ENCODE results near the gene PEF1.
A peak's percentile ranks its signal among the peaks of the same experiment; 100 is the strongest.
"Not testable (repeated sequence)": the region's sequence is repeated elsewhere in the genome, so short reads cannot be mapped to it uniquely, and the experiment has no call there.

PEF1 gene

DNA sequence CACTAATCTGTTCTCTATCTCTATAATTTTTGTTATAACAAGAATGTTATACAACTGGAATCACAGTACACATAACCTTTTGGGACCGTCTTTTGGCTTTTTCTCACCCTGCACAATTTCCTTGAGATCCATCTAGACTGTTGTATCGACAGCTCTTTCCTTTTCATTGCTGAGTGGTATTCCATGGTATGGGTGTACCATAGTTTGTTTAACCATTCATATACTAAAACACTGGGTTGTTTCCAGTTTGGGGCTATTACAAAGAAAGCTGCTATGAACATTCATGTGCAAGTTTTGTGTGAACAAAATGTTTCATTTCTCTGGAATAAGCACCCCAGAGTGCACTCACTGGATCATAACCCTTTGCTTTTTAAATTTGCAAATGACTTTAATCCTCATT is 42.6 kb downstream of the PEF1 start:
- DNase-seq, result no peak

DNA sequence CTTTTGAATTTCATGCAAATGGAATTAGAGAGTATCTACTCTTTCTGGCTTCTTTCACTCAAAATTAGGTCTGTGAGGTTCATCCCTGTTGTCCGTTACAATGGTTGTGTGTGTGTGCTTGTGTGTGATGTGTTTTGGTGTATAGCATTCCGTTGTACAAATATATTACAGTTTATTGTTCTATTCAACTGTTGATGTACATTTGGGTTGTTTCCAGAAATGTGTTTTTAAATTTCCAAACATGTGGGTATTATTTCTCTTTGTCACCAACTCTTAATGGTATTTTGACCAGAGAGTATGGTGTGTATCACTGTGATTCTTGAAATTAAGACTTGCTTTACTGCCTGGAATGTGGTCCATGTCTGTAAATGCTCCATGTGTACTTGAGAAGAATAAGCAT is 44.0 kb downstream of the PEF1 start:
- DNase-seq, result no peak

DNA sequence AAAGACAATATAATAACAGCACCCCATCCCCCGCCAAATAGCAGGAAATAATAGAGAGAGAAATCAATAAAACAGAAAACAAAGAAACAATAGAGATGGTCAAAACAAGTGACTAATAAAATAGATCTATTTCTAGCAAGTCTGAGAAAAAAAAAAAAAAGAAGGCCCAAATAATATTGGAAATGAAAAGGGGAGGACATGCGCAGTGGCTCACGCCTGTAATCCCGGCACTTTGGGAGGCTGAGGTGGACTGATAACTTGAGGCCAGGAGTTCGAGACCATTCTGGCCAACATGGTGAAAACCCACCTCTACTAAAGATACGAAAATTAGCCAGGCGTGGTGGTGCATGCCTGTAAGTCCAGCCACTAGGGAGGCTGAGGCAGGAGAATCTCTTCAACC is 45.7 kb downstream of the PEF1 start:
- DNase-seq, result no peak

DNA sequence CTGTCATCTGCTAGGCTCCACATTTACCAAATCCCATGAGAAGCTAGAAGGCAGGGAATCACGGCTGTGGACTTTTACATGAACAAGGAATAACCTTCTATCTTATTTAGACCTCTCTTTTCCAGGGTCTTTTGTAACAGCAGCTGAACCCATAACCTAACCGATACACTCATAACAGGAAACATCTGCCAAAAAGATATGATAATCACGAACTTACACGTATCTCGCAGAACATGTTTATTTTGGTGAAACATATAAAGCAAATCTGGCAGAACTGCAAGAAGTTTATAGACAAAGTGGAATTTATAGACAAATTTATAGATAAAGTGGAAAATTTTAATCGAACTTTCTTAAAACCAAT is 48.0 kb downstream of the PEF1 start:
- DNase-seq, result no peak

DNA sequence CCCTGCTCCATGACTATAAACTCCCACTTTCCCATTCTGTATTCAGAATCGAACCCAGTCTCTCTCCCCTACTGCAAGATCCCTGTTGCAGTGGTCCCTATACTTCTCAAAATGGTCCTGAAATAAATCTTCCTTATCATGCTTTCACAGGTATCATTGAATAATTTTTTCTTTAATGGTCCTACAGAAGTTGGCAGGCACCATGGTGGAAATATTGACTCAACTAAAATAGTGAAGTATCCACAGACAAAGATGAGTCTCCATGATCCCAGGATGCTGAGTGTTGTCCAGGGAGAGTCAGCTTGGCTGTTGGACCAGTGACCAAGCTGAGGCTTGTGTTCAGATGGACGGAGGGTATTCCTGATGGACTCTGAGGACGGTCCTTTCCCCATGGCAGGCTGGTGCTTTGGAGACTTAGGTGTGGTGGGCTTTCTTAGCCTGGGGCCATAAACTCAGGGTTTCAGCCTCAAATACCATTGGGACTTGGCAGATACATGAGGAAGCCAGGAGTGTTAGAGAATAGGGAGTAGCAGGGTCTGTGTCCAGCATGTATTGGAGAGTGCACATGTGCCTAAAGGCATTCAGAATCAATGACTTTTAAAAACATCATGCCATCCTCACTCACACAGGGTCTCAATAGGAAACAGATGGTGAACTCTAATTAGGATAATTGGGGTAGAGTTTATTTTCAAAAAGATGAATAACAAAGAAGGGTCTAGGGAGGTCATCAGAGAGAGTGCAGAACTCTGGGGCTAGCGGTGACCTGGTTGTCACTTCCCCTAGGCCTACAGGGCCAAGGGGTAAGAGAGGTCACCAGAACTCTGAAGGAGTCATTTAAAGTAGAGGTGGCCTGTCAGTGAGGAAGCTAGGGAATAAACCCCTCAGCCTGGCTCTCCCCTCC is 48.6 kb downstream of the PEF1 start:
- no peak for DNase-seq

DNA sequence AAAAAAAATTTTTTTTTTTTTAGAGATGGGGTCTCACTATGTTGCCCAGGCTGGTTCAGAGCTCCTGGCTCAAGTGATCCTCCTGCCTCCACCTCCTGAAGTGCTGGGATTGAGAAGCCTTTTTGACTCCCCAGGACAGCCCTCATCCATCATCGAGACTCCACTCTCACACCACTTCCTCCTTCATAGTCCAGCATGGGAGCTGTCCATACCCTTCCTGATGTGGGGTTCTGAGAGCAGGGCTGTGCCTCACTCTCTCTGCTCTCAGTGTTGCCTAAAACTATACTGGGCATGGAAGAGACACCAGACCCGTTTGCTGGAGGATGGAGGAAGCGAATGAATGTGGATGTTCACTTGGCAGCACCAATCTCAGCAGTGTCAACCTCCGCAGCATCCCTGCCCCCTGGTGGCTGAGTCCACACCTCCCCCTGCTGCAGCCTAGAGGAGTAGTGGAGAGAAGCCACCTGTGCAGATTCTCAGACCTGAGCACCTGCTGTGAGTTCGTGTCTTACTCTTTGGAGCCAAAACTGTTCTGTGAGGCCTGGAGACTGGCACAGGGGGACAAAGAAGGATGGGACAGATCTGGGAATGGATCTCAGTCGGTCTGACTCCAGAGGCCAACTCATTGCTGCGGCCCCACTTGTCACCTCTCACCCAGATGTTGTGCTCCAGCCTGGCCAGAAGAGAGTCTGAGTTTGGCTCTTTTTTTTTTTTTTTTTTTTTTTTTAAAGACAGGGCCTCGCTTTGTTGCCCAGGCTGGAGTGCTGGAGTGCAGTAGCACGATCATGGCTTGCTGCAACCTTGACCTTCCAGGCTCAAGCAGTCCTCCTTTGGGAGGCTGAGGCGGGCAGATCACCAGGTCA is 50.7 kb downstream of the PEF1 start:
- peak; percentile 42 for DNase-seq

DNA sequence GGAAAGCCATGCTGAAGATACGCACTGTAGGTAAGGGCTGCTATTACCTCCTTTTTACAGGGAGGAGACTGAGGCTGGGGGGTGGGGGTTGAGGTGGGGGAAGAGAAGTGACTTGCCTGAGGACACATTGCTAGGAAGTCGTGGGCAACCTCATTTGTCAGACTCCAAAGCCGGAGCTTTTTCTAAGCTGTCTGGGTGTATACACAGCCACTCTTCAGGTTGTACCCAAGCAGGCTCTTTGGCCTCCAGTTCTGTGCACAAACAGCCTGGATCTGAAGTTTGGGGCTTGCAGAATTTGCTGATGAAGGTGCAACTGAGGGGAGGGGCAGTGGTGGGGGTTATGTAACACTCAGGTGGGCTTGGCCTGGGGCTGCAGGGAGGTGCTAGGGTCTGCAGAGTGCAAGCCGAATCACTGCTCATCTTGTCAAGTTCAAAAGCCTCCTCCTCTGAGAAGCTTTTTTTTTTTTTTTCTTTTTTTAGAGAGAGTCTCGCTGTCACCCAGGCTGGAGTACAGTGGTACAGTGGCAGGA is 51.5 kb downstream of the PEF1 start:
- no peak for DNase-seq

DNA sequence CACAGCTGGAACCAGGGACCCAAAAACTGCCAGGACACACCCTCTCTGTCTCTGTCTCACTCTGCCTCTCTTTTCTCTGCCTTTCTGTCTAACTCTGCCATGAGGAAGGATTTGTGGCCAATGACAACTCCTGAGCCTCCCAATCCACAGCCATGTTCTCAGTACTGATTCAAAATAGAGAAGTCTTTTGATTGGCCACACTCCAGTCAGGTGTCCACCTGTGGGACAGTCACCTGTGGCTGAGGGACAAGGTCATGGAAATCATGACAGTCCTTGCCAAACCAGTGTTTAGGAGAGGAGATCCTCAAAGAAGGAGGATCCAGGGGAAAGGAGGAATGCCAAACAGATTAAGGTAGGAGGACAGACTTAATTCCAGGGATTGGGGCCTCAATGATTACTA is 52.5 kb downstream of the PEF1 start:
- no peak for DNase-seq

DNA sequence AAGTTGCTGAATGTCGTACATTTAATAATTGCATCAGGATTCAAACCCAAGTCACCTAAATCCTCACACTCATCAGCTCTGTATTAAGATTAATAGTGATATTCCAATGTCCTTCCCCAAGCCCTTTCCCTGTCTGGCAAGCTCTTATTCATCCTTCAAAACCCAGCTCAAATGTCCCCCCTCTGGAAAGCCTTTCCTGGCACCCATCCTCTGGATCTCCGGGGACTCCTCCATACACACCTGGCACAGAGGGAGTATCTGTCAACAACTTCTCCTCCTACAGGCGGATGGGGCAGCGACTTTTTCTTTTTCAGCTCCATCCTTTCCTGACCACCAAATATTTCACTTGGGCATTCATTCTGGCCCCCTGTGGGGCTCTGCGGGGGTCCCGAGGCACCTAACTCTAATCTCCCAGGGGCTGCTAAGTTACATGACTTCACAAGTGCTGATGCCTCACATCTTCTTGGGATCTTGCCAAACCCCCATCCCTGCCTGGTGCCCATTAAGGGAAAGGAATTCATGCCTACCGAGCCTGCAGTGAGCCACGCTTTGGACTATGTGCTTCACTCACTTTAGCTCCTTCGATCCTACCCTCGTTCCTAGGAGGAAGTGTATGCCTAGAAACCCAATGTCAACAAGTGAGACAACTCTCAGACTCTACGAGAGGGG is 53.1 kb downstream of the PEF1 start:
- DNase-seq, result no peak

DNA sequence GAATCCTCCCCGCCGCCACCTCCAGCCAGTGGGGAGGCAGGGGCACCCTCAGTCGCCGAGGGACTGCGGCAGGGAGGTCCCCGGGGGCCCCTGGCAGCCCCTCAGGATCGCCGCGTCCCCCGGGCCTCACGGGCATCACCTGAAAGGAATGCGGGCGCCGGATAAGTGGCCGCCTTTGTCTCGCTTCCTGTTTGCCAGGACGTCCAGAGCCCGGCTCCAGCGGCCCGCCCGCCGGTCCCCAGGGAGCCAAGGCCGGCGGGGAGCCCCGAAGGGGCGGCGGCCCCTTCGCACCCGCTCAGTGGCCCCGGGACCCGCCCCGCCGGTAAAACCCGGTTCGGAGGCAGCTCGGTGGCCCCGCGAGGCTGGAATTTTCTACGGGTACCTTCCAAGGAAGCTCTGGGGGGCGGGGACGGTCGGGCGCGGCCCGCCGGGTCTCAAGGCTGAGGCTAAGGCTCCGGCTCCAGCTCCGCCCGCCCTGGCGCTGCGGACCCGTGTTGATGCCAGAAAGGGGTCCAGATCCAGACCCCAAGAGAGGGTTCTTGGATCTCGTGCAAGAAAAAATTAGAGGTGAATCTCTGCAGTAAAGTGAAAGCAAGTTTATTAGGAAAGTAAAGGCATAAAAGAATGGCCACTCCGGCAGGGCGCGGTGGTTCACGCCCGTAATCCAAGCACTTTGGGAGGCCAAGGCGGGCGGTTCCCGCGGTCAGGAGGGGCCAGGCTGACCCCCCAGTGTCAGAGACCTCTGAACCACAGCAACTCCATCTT is 55.7 kb downstream of the PEF1 start:
- no peak for DNase-seq

DNA sequence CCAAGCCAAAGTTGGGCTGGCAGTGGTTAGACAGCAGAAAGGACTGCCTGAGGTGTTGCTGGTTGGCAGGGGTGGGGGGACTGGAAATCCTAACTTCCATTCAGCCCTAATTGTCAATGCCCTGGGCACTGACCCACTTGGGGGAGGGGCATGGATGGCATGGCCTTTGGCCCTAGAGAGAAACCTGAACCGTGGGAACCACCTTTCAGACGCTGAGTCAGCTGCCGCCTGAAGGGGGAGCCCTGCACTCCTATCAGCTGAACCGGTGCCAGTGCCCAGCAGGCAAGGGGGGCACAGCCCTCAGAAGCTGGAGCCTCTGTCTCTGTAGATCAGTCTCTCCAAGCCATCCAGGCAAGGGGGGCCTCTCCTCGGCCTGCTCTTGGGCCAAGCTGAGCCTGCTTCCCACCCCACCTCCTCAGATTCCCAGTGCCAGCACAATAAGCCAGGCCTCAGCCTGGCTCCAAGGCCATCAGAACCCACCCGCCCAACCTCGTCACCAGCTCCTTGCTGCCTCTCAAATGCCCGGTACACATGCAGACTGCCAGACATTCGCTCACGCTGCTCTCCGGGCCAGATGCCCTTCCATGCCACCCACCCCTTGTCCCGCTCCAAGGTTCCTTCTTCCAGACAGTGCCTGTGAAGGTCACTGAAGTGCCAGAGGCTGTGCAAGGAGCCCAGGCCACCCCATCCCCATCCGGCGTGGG is 56.8 kb downstream of the PEF1 start:
- DNase-seq, result peak; percentile 30

DNA sequence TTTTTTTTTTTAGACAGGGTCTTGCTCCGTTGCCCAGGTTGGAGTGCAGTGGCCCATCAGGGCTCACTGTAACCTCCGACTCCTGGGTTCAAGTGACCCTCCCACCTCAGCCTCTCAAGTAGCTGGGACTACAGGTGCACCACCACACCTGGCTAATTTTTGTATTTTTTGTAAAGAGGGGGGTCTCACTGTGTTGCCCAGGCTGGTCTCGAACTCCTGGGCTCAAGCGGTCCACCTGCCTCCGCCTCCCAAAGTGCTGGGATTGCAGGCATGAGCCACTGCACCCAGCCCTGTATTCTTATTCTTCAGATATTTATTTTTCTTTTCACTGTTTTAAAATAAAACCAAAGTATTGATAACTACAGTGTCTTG is 57.4 kb downstream of the PEF1 start:
- DNase-seq, result not testable (repeated sequence)

DNA sequence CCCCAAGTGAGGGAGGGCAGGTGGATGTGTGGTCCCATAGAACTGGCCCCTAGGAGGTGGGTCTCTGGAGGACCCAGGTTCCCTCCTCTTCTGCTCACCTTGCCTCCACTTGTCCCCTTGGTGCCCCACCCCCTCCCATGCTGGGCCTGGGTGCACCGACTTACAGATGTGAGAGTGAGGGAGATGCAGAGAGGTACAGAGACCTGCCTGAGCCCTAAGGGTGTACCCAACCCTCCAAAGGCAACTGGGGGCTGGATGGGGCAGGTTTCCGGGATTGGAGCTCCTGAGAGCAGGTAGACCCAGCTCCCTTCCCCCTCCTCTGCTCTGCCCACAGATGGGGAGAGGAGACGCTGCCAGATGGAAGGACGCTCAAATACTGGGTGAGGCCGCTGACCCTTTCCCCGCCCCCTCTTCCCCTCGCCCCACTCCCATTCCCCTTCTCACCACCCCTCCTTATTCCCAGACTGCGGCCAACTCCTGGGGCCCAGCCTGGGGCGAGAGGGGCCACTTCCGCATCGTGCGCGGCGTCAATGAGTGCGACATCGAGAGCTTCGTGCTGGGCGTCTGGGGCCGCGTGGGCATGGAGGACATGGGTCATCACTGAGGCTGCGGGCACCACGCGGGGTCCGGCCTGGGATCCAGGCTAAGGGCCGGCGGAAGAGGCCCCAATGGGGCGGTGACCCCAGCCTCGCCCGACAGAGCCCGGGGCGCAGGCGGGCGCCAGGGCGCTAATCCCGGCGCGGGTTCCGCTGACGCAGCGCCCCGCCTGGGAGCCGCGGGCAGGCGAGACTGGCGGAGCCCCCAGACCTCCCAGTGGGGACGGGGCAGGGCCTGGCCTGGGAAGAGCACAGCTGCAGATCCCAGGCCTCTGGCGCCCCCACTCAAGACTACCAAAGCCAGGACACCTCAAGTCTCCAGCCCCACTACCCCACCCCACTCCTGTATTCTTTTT is 58.0 kb downstream of the PEF1 start:
- no peak for DNase-seq

DNA sequence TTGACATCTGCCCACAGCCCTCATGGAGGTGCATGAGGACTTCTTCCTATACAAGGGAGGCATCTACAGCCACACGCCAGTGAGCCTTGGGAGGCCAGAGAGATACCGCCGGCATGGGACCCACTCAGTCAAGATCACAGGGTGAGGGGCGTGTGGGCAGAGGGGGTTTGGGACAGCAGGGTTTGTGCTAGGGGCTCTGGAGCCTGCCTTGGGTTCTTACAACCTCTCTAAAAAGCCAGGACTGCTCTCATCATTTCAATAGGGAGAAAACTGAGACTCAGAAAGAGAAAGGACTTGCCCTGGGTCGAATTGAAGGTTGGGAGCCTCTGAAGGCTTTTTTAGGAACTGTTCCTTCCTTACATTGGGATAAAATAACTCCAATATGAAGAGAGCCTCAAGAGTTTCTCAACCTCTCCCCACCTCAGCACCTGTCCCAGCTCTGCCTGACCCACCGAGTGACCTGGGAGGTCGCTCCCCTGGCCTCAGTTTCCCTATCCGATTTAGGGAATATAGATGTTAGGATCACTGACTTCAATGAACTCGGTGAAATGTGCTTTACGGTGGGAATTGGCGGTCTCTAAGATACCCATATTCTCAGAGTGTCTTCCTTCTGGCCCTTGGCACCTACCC is 58.8 kb downstream of the PEF1 start:
- DNase-seq, result no peak

DNA sequence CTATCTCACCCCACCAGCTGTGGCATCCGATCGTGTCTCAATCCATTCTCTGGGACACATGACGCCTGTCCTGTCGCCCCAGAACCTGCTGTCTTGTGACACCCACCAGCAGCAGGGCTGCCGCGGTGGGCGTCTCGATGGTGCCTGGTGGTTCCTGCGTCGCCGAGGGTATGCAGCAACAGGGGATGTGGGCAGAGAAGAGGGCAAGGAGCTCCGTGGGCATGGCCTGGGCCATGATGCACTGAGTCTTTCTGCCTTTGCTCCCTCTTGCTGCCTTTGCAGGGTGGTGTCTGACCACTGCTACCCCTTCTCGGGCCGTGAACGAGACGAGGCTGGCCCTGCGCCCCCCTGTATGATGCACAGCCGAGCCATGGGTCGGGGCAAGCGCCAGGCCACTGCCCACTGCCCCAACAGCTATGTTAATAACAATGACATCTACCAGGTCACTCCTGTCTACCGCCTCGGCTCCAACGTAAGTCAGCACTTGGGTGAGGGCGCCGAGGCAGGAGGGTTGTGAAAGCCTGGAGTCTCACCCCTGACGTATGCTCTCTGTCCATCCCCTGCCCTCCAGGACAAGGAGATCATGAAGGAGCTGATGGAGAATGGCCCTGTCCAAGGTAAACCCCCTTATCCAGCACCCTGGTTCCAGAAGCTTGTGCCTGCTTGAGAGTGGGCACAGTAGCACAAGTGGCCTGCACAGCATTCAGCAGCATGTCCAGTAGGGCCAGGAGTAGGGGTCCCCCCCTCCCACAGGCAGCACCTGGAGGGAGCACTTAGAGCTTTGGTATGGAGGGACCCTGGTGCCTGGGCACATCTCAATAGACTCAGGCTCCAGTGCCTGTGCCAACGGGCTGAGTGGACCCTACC is 59.6 kb downstream of the PEF1 start:
- no peak for DNase-seq

DNA sequence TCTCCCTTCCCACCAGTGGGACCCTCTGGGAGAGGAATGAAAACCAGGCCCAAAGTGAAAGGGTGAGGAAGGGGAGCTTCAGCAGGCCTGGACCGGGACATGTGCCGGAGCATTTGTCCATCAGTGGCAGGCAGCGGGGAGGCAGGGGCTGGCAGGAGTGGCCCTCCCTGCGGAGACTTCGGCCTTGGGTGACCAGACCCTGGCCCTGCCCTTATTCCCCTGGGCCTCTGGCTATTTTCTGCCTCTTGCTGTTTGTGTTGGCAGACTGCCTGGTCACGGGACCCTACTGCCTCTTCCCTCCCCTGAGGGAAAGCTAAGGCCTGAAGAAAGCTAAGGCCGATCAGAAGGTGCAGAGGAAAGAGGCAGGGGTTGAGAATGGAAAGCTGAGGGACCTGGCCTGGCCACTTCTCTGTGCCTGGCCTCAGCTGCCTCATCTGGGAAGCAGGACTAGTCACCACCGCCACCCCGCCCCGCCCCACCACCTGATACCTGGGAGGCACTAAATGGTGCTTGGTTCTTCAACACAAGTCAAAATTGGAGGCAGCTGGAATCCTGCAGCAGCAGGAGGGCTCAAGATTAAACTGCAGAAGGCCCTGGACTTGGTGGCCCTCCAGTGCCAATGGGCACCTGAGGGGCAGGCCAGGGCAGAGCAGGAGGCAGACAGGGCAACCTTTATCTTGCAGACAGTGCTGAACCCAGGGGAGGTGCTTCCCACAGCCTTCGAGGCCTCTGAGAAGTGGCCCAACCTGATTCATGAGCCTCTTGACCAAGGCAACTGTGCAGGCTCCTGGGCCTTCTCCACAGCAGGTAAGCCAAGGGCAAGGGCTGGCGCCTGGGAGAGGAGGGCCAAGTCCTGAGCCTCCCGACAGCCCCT is 60.4 kb downstream of the PEF1 start:
- DNase-seq, result no peak

DNA sequence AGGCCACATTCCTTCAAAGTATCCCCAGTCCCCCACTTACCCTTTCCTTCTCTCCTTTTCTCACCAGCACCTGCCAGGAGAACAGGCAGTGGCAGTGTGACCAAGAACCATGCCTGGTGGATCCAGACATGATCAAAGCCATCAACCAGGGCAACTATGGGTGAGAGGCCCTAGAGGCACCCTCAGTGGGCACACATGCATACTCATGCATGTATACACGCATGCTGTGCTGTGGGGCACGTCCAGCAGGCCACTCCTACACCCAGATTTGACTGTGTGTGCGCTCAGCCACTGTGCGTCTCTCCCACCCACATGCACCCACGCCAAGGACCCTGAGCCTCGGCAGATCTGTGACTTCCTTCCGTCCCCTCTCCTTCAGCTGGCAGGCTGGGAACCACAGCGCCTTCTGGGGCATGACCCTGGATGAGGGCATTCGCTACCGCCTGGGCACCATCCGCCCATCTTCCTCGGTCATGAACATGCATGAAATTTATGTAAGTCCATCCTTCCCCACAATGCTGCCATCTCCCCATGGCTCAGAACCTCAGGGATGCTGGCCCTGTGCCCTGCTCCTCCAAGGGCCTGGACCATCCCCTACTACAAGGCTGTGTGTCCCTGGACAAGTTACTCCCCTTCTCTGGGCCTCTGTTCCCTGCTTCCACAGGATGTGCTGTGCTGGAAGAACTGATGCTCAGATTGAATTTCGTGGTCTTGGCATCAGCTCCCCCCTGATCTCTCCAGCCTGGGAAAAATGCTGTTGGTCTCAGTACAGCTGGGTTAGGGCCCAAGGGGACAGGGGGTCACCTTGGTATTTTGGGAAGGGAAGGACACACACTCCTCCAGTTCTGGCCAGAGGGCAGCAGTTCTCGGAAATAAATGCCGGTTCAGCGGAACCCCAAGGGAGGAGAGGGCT is 61.3 kb downstream of the PEF1 start:
- DNase-seq, result no peak
